NCI-H524 treated with DMSO at 0.1 percent for 48 hours (cell line): Measurements from ENCODE around the gene TRIM68.
A peak's percentile ranks its signal among the peaks of the same experiment; 100 is the strongest.

Source experiments
- DNase-seq: peaks from one replicate; lab custom pipeline; 2025; lab: John Stamatoyannopoulos, UW

Gene TRIM68

GRCh38 chr11:4607781-4608666 is at the start of gene TRIM68:
Gene TRIM68, minus strand, starts transcription at chr11:4608231. Its CDS starts 2,727 bp downstream, at chr11:4605504.
- peak; percentile 84 for DNase-seq

- no peak for DNase-seq
Observed at GRCh38 chr11:4654635-4655369, 46.8 kb upstream of the TRIM68 start.

DNA sequence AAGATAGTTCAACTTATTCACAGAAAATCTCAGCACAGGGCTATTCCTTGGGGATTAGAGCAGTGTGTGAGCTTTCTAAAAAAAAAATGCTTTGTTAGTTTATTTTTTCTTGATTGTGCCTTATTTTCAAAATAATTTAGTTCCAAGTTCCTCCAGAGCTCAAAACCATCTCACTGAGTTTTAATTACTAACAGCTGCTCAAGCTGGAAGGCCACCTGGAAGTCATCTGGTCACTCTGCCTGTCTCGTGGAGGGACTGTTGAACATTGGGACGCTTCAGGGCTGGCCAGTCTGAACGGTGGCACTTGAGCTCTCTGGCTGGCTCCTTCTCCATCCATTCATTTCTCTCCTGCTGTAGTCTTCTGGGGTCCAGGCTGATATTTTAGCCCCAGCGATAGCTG is 39.7 kb upstream of the TRIM68 start:
- no peak for DNase-seq

DNA sequence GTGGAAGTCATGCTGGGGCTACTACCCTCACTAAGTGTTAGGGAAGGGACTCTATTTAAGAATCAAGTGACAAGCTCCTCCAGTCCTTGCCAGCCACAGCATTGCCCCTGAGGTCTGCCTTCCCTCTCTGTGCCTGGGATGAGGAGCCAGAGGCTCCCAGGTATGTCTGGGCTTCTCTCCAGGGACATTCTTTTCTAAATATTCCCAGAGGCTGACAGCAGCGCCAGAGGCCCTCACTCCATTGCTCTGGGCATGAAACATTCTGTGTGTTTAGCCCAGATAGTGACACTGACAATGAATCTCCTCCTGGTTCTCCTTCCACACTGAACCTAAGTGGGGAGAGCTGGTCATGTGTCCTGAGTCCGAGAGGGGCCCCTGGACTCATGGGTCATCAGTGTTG is 37.9 kb upstream of the TRIM68 start:
- no peak for DNase-seq

GRCh38 chr11:4644233-4644632 is 36.2 kb upstream of the TRIM68 start:
- no peak for DNase-seq

GRCh38 chr11:4643682-4644081 is 35.7 kb upstream of the TRIM68 start, which contains the start of gene OR51E1:
Gene OR51E1, plus strand, starts transcription at chr11:4643982. Its CDS starts 8,545 bp downstream, at chr11:4652527.
- no peak for DNase-seq

GRCh38 chr11:4643076-4643475 is 35.0 kb upstream of the TRIM68 start:
- no peak for DNase-seq

DNA sequence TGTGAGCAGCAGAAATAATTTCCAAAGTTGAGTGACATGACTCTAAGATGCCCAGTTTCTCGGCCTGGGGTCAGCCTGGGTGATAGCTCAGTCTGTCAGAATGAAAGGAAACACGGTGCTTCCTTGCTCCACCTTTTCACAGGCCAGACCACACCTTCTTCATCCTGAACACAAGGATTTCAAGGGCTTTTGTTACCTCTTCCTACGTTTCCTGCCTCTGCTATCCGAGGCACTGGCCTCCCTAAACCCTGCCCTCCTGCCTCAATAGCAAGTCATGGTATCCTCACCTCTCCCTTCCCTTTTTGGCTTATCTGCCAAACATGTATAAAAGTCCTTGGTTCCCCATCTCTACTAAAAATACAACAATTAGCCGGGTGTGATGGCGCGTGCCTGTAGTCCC is 34.0 kb upstream of the TRIM68 start:
- no peak for DNase-seq

GRCh38 chr11:4641501-4641900 is 33.5 kb upstream of the TRIM68 start:
- DNase-seq, result no peak

- no peak for DNase-seq
Observed at GRCh38 chr11:4639931-4640330, 31.9 kb upstream of the TRIM68 start.

DNA sequence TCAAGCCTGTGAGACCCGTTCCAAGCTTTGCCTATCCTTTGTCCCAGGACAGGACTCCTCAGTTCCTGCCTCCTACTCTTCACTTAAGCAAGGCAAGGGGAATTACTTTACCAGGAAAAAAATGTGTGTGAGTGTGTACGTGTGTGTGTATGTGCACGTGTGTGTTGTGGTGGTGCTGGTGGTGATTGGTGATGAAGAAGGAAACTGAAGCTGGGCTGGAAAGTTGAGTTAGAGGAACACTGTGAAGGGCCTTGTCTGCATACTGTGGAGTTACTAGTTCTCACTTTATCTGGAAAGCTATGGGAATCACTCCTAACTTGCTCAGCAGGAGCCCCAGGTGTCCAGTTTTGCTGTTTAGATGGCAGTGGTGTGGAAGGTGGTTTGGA is 29.6 kb upstream of the TRIM68 start:
- no peak for DNase-seq

- peak; percentile 41 for DNase-seq
Observed at GRCh38 chr11:4636962-4637661, 29.1 kb upstream of the TRIM68 start, which contains the start of gene OR51D1. Gene OR51D1, plus strand, starts transcription at chr11:4637477. Its CDS starts 2,314 bp downstream, at chr11:4639791.

GRCh38 chr11:4636136-4636535 is 28.1 kb upstream of the TRIM68 start:
- DNase-seq, result no peak

GRCh38 chr11:4626207-4627099 is 18.4 kb upstream of the TRIM68 start:
- DNase-seq, result peak; percentile 89

DNA sequence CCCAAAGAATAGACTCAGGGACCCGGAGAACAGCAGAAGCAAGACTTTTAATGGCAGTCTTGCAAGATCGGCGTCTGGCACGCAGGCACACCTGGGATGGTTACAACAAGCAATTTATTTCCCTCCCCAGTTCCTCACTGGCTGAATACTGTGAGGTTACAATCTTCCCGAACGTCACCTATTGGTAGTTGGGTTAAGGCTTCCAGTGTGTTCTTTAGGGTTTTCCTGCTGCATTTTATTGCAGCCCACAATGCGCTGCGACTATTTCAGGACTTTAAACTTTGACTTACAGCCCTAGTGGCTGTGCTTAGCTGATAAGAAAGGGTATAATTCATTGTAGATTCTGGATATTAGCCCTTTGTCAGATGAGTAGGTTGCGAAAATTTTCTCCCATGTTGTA is 11.5 kb upstream of the TRIM68 start:
- DNase-seq, result no peak

DNA sequence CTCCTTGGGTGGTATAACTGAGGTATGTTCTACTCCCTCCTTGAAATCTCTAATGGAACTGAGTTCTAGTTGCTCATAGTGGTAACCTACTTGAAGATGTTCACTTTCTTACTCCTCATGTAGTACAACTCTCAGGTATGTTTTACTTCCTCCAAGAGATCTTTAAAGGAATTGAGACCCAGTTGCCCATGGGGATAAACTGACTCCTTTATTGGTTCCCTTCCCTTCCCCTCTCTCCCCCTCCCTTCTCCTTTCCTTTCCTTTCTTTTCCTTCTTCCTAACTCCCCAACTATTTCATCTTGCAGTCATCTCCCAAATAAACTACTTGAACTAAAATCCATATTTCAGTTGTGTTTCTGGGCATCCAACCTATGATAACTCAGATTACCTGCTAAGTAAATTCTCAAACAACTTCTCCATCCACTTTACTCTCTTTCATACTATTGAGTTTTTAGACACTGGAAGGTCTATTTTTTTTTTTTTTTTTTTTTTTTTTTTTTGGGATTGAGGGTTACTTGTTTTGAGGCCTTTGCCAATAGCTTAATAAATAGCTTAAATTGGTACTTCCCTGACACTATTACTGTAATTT is 7.9 kb upstream of the TRIM68 start:
- DNase-seq, result no peak

DNA sequence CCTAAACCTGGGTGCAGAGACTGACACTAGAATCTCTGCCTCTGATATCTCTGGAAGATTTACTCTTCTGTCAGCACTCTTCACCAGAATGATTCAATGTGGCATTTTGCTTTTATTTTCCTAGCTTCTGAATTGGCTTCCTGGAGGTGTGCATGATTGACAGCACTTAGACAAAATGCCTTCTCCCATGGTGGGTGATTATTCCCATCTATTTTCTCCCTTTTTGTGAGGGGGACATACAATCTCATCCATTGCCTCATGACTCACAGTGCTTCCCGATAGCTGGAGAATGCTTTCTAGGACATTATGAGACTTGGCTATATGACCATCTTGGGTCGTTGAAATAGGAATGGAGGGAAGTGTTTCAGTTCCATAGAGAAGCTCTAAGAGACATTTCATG is 4.0 kb upstream of the TRIM68 start:
- no peak for DNase-seq

- DNase-seq, result no peak
Observed at GRCh38 chr11:4610258-4610935, 2.4 kb upstream of the TRIM68 start.

DNA sequence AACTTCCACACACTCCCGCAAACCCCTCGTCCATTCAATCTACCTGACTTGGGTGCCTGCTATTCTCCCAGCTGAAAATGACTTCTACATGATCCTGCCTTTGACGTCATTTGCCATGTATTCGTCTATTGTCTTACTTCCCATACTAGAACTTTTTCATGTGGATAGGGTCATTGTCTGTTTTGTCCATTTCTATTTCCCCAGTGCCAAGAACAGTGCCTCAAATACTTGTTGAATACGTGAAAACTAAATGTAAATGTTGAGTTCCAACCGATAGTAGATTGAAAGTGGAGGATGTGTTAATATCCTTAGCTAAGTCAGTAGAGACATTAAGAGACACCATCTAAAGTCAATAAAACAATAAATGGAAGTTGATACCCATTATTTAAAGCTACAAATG is 935 bp downstream of the TRIM68 start:
- DNase-seq, result no peak

- no peak for DNase-seq
Observed at GRCh38 chr11:4606231-4607015, 1.6 kb downstream of the TRIM68 start.
